NCI-H1048 (cell line): ENCODE results near the gene FECH.
A peak's percentile ranks its signal among the peaks of the same experiment; 100 is the strongest.

Source experiments
- DNase-seq: peaks from one replicate; lab custom pipeline; 2025; lab: John Stamatoyannopoulos, UW

The FECH gene

DNA sequence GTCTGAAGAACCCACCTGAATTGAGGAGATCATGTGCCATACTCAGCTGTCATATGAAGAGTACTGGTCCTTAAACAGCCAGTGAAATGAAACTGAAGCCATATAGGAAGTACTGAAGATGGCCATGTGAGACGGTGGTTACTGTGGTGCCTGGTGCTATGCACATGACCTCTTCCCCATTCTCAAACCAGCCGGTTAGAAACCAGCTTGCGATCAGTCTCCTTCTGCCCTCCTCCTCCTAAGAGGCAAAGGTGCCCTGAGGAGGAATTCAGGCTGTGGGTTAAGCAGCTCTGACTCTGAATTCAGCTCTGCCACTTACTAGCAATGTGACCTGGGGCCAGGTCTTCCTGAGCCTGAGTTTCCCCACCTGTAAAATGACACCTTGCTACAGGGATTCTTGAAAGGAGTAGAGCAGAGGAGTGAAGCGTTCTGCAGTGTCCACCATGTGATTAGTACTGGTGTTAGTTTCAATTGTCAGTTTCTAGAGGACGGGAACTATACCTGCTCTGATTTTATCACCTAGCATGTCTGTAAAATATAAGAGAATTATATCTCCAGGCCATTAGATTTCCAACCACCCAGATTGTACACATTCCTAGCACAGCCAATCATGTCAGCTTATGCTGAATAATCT, 5.1 kb downstream of the FECH start:
- DNase-seq: no peak

DNA sequence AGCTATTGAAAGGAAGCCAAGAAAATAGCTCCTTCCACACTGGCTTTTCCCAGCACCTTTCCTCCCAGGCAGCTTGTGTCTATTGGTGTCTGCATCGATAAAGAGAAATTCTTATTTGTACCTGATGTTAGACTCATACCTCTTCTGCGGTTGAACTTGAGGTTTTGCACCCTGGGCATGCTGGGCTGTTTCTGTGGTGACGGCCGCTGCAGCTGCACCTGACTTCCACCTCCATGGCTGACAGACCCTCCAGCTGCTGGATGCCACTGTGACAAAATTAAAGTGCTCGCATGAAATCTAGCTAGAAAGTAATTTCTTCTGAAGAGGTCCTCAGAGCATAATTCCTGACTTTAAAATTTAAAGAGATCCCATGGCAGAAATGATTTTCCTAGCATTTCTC, 6.6 kb downstream of the FECH start:
- DNase-seq: no peak

- no peak for DNase-seq
Observed at GRCh38 chr18:57576316-57576715, 10.2 kb downstream of the FECH start.

- no peak for DNase-seq
Observed at GRCh38 chr18:57575542-57575941, 11.0 kb downstream of the FECH start.

DNA sequence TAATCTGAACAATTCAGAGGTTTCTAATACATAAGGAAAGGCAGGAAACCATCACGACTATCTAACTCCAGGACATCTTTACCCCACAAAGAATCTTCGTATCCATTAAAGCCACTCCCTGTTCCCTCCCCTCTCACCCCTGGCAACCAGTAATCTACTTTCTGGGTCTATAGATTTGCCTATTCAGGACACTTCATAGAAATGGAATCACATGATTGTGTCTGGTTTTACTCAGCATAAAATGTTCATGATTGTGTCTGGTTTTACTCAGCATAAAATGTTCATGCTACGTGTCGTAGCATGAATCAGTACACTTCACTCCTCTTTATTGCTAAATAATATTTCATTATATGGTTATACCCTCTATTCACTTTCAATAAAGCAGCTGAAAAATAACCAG, 11.6 kb downstream of the FECH start:
- DNase-seq: peak; percentile 39

- no peak for DNase-seq
Observed at GRCh38 chr18:57570162-57570561, 16.3 kb downstream of the FECH start.

GRCh38 chr18:57569133-57569532, 17.4 kb downstream of the FECH start:
- DNase-seq: no peak

DNA sequence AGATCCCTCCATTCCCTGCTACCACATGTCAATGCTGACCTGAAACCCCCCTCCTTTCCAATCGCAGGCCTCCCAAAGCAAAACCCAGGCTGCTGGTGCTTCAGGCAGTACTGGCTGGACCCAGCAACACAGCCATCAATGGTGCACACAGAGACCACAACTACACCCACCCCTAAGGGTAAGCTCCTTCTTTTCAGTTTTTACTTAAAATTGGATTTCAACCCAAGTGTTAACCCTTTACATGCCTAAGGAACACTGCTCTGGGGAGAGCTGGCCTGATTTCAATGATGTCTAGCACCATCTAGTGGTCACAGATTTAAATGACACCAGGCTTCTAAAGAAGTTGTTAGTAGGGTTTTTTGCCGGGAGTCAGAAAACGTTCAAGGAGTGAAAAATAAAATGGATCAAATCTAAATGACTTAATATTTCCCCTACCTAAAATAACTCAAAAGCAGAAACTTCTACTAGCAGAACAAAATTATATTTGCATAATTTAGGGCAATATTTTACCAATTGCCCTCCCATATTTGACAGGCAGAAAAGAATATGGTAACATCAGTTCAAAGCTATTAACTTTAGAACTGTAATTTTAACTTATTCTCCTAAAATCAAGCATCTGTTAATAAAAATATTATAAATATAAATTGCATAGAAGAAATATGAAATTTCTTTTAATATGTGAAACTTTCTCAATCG, 24.6 kb downstream of the FECH start:
- peak; percentile 1 for DNase-seq

DNA sequence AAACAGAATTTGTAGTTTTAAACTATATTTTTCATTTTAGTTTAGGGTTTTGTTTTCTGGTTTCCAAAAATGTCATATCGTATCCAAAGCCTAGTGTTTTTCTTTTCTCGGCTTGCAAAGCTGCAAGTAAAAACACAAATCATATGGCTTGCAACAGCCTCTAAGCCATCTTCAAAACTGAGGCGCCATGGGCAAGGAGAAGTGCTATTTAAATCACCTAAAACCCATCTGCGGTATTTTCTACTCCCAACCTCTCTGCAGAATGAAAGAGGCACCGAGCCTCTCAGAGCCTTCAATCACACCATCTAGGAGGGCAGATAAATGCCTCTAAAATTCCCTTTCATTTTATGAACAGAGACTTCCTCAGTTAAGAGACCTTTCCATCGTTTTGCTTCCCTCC, 25.2 kb downstream of the FECH start:
- DNase-seq: no peak

- no peak for DNase-seq
Observed at GRCh38 chr18:57559314-57559713, 27.2 kb downstream of the FECH start.

- no peak for DNase-seq
Observed at GRCh38 chr18:57555134-57555533, 31.4 kb downstream of the FECH start.

DNA sequence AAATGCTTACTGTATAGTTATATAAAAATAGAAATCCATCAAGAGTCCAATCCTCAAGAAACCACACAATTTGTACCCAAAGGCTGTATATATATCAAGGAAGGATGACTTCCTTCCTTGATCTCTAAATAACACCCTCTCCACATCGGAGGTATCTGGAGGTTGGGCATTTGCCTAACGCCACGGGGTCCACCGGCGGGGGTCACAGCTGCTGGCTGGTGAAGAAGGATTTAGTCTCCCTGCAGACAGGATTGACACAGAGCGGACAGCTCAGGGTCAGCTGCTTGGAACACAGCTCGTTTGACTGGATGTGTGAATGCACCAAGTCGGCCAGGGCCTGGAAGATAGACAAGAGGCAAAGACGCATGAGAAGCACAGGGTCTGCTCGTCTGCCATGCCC, 36.0 kb downstream of the FECH start:
- DNase-seq: no peak

DNA sequence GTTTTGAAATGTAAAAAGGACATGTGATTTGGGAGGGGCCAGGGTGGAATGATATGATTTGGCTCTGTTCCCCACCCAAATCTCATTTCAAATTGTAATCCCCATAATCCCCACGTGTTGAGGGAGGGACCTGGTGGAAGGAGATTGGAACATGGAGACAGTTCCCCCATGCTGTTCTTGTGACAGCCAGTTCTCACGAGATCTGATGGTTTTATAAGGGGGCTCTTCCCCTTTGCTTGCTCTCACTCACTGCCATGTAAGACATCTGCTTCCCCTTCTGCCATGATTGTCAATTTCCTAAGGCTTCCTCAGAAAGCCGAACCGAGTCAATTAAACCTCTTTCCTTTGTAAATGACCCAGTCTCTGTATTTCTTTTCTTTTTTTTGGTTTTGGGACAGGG, 39.2 kb downstream of the FECH start:
- no peak for DNase-seq

DNA sequence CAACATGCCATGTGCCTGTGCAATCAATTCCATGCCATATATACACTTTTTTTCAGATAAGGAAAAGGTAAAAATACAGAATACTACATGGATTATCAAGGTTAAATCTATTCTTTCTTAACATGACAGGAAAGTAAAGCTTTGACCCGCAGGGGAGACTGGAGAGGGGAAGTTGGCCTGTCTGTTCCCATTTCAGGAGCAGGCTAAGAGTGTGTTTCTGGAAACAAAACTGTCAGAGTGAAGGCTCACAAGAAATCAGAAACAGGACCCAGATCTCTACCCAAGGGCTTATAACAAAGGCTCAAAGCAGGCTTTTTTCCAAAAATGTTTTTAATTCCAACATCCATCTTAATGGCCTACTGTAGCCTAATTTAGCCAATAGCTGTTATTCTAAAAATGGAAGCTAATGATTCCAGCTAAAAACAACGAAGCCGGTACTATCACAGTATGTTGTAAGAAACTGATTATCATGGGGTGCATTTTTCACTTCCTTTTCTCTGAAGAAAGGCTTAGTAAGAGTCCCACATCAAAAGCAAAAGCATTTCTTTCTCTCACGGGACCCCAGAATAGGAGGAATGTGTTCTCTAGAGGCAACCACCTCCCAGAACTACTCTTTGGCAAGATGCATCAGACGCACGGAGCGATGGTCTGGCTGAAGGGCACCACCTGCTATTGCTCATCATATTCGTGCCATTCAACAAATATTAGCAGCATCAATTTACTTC, 41.4 kb downstream of the FECH start:
- no peak for DNase-seq

DNA sequence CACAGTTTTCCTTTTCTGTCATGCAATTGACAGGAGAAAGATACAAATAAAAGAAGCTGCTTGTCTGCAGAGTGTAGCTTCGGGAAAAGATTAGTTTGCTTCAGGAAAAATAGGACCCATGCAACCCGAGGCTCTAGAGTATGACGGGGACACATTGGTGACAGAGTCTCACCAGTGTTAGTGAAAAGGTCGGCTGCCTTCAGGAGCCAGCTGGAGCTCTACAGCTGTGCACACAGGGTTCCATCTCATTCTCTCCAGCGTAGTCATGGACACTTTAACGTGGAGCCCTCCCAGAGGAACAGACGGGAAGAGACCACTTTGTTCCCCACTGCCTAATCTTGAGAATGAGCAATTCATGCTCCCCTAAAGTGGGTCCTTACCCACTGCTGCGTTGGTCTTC, 42.9 kb downstream of the FECH start:
- no peak for DNase-seq

- DNase-seq: no peak
Observed at GRCh38 chr18:57542812-57543427, 43.6 kb downstream of the FECH start.

- no peak for DNase-seq
Observed at GRCh38 chr18:57542126-57542525, 44.4 kb downstream of the FECH start.

GRCh38 chr18:57539702-57540101, 46.8 kb downstream of the FECH start:
- DNase-seq: no peak

DNA sequence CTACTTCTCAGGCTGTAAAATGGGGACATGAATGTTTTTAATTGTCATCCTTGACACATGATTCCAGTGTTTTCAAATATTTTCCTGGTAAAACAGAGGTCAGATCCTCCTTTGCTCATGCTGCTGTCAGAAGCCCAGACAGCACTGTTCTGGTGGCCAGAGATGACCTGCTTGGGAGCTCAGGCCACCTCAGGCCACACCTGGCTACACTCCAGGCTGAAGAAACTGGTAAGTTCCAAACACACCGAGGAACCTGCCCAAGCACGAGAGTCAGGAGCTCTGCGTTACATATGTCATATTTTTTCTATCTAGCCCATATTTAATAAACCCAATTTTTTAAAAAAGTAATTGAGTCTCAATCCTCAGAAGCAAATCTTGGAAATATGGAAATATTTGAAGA, 47.9 kb downstream of the FECH start:
- no peak for DNase-seq

- no peak for DNase-seq
Observed at GRCh38 chr18:57534511-57534909, 52.0 kb downstream of the FECH start.

DNA sequence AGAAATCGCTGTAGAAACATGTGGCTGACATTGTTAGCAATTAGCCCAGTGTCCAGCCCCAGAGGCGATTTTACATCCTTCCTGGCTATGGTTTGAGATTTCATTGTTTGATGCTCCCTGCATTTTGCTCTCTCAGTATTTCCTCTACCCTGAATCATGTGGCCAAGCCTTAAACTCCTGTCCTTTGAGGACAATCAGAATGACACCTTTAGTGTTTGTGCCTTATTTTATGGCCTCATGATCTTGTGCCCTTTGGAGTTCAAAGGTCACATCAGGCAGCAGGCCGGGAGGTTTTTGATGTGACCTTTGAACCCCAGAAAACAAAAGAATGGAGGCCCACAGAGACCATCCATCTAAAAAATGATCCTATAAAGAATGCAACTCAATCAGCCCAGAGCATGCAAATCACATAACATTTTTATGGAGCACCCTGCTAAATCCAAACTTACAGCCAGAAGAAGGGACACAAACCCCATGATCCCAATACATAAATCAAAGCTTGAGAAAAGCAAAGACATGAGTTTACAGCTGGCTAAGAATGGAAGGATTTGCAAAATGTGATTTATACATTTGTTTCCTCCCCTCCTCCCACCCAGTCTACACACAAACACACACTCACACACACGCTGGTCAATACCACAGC, 52.5 kb downstream of the FECH start:
- DNase-seq: no peak
